ENCODE data around the gene LY6G6C.

Gene LY6G6C

DNA sequence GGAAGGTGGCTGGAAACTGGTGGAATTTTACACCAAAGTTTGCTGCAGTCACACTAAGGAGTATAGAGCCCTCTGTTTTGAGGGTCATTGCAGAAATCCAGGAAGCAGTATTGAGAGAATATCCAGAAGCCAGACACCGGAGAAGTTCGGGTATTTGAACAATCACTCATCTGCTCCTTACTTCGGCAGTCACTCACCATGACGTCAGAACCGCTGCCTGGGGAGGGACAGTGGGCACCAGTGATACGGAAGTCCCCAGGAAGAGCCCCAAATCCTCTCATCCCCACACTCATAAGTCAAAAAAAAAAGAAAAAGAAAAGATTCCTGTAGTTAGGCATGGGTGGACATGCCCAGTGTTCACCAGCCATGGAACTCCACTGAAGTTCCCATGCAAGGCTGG lies 44.6 kb downstream of the LY6G6C start:
- DNase-seq: no peak

DNA sequence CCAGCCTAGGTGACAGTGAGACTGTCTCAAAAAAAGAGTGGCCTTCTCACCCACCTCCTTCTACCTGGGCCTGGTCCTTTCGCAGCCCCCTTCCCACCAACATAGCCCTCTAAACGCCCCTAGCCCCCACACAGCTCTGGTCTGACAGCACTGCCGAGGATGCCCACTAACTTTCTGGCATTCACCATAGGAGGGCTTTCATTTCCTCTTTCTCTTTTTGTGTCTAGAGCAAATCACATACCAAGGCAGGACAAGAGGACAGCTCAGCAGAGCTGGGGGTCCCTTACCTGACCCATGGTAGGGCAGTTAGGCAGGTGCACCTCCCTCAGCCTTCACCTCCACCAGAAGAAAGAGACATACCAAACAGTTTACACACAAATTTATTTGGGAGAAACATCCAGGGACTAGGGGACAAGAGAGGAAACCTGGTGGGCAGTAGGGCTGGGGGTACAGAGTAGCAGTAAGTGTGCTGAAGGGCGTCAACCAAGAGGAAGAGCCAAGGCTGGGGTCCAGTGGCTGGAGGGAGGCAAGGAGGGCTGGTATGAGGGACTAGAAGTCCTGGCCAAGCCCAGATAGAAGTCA lies 45.1 kb downstream of the LY6G6C start:
- DNase-seq: no peak

- no peak for DNase-seq
Measured at GRCh38 chr6:31669676-31670075, 51.9 kb downstream of the LY6G6C start, which contains the start of gene LY6G5B. TSS of gene LY6G5B (plus strand) at chr6:31669976. CDS start at chr6:31670951, 975 bp downstream.

All from hematopoietic multipotent progenitor cell treated with erythropoietin and hydrocortisone succinate and interleukin-3 and kit ligand, for 8 days (in vitro differentiated cells).